Activated CD8-positive, alpha-beta memory T cell treated with anti-CD3 and anti-CD28 coated beads, Interleukin-2, amount 50 U/mL, for 1 hour (primary cell): ENCODE results near the gene KRT33B.
A peak's percentile ranks its signal among the peaks of the same experiment; 100 is the strongest.
"Not testable (repeated sequence)": the region's sequence is repeated elsewhere in the genome, so short reads cannot be mapped to it uniquely, and the experiment has no call there.

ENCODE experiments used
- DNase-seq: peaks from one replicate; pipeline ENCODE4 v3.0.0-alpha.2; 2020; ENCODE audit errors: extremely low read depth

Gene KRT33B

GRCh38 chr17:41347869-41348760 is 21.5 kb downstream of the KRT33B start:
- DNase-seq, result no peak

DNA sequence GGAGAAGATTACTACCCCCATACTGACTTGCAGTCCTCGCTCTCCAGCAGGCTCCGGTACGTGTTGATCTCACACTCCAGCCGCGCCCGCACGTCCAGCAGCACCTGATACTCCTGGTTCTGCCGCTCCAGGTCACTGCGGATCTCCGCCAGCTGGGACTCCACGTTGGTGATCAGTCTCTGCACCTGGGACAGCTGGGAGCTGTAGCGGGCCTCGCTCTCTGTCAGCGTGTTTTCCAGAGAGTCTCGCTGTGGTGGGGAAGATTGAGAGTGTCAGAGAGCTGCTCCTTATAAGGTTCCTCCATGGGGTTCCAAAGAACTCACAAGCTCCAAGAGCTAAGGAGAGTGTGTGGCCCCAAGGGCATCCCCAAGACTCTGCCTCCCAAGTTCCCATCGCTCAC is 23.2 kb downstream of the KRT33B start:
- not testable (repeated sequence) for DNase-seq

GRCh38 chr17:41345992-41346391 is 23.6 kb downstream of the KRT33B start:
- no peak for DNase-seq

DNA sequence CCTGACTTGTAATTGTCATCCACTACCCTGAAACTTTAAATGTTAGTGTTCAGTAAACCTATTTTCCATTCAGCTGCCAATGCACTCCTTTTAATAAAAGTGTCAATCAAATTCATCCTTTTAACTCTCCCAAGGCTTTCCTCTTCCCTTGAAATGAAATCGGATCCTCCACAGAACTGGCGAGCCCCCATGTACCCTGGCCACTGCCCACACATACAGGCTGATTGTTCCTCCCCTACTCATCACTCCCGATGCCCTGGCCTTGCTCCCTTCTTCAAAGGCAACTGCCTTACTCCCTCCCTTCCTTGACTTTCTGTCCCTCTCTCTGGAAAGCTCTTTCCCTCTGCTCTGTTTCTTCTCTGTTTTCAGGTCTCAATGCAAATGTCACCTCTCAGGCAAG is 26.6 kb downstream of the KRT33B start:
- no peak for DNase-seq

DNA sequence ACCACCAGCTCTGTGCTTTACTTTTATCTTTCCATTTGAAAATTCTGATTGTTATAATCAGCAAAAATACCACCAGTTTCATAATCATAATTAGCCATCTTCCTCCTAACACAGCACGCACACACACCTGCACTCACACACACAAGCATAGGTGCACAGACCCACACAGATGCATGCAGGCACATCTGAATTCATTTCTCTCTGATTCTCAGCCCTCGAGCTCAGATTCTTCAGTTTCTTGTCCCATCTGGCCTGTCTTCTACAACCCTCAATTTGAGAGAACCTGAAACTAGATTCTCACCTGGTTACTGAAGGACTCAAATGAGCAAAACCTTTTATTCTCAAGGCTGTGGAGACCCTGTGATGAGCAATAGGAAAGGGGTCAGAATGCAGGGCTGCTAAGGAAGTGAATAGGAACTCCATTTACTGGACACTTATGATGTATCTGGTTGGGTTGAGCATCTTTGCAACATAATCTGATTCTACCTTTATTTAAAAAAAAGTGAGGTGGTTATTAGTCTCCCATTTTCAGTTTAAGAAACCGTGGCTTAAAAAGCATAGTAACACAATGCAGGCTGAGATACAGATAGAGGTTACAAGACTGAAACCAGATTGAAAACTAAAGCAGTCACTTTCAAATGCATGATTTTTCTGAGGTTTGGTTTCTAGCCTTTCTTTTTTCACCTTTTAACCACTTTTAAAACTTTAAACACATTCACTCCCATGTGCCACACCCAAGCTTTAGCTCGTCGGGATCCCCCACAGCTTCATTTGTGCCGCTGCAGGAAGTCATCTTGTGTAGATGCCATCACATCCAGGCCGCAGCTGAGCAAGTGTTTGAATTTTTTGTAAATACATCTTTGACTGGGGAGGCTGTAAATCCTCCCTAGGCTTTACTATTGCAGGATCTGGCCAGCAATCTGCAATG is 28.4 kb downstream of the KRT33B start:
- DNase-seq, result no peak

- DNase-seq, result no peak
Measured at GRCh38 chr17:41340494-41340893, 29.1 kb downstream of the KRT33B start.

GRCh38 chr17:41339571-41340172 is 29.9 kb downstream of the KRT33B start:
- DNase-seq, result no peak

DNA sequence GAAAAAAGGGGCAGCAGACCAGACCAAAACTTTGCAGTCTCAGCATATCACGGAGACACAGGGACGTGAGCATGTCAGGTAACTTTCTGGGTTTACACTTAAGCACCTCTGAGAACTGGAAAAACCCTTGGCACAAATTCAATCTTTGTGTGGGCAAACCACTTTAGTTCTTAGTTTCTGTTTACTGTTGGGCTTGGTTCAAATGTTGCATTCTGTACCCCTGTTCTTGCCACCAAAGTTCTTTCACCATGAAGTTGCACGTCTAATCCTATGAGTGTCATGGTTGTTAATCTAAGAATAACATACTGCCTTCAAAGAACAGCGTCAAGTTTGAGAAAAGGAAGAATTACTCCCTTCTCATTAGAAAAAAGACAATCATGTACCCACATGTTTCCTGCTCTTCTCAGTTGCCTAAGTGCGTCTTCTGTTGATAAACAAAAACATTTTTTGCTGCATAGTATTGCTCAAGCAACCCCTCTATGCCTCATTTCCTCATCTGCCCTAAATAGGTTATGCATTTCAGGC is 30.6 kb downstream of the KRT33B start:
- peak; percentile 36 for DNase-seq

DNA sequence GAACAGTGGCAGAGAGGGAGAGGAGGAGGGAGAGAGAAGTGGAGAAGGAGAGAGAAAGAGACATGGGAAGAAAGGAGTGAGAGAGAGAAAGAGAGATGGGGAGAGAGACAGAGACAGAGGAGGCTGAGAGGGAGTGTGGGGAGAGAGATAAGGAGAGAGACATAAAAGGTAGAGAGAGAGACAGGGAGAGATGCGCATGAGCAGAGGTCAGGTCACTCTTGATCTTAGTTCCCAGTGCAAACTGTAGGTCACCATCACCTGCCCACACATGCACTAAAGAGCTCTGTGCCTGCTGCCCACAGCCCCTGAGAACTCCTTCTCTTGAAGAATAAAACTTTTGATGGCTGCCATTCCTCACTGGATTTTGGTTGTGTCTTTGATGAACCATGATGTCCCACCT is 33.9 kb downstream of the KRT33B start:
- DNase-seq, result no peak

GRCh38 chr17:41334385-41335305 is 35.0 kb downstream of the KRT33B start:
- no peak for DNase-seq

DNA sequence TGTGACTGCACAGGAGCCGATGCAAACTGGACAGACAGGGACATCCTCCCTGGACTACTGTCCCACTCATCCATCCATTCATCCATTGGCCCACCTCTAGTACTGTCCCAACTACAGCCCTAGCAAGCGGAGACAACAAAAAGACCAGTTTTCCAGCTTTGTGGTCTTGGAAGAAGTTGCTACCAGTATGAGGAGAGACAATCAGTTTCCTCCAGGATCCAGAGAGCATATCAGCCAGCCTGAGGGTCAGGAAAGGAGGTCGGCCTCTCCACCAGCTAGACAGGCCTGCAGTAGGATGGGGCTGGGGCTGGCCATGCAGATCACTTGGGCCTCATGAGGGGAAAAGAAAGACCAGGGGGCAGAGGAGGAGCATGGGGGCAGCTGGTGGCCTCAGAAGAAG is 35.8 kb downstream of the KRT33B start:
- DNase-seq, result no peak

DNA sequence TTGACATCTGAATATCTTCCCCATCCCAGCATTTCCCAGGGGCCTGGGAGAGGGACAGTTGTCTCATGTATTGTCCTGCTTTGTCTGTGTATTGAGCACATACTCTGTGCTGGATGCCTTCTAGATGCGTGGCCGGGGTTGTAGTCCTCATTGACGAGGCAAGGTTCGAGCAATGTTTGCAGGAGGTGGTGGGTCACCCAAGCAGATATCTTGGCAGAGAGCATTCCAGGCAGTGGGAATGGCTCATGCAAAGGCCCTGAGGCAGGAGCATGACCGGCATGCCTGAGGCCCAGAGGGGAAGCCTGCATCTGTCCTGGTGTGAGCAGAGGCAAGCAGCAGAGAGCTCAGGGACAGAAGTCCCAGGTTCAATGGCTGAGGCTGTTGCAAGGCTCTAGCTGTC is 36.5 kb downstream of the KRT33B start:
- no peak for DNase-seq

DNA sequence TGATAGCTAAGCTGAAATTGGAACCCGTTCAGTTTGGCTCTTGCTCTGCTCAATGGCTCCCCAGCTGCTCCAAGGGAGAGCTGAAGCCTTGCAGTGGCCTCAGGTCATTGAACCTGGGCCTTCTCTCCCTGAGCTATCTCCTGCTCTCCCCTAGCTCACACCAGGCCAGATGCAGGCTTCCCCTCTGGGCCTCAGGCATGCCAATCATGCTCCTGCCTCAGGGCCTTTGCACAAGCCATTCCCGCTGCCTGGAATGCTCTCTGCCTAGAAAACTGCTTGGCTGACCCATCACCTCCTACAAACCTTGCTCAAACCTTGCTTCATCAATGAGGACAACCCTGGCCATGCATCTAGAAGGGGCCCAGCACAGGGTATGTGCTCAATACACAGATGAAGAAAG is 37.4 kb downstream of the KRT33B start:
- no peak for DNase-seq

- no peak for DNase-seq
Measured at GRCh38 chr17:41331606-41332005, 38.0 kb downstream of the KRT33B start.

GRCh38 chr17:41329279-41329948 is 40.2 kb downstream of the KRT33B start:
- no peak for DNase-seq

DNA sequence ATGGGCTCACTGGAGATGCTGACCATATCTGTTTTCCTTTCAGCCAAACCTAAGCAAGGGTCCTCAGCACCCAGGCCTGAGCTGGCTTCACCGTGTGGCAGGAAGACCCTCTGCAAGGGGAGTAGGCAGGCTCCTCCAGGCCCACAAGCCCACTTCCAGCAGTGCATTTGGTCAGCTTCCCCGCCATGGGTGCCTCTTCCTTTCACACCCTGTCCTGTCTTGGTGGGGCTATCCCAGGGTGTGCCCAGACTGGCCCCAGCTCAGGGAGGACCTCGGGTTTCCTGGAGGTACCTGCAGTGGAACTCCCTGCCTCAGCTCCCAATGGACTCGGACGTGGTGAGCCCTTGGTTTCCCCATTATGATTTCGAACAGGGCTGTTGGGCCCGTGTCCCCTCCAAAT is 41.4 kb downstream of the KRT33B start:
- no peak for DNase-seq

DNA sequence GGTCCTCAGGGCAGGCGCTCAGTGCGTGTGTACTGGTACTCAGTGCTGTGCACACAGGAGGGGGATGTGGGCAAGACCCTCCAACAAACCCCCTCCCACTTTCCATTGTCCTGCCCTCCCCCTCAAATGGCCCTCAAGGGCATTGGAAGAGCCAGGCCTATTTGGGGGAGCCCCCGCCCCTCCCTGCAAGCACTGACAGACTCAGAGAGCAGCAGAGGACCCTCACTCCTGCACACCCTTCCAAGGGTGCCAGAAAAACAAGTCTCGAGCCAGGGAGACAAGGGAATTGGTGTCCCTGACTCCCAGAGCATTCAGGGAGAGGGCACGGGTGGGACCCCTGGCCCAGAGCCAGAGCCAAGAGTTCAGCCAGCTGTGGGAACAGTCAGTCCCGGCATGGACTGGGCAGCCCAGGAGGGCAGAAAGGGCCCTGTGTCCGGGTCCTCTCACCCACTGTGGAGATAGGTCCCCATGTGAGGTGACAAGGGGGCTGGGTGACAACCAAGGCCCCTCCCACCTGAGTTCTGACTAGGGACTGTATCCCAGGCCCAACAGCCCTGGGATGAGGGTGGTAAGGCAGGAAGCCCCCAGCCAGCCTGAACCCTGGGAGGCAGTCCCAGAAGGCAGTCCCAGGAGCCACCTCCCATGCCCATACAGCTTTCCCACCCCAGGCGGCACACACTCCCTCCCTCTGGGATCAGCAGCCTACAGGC is 42.0 kb downstream of the KRT33B start:
- no peak for DNase-seq

DNA sequence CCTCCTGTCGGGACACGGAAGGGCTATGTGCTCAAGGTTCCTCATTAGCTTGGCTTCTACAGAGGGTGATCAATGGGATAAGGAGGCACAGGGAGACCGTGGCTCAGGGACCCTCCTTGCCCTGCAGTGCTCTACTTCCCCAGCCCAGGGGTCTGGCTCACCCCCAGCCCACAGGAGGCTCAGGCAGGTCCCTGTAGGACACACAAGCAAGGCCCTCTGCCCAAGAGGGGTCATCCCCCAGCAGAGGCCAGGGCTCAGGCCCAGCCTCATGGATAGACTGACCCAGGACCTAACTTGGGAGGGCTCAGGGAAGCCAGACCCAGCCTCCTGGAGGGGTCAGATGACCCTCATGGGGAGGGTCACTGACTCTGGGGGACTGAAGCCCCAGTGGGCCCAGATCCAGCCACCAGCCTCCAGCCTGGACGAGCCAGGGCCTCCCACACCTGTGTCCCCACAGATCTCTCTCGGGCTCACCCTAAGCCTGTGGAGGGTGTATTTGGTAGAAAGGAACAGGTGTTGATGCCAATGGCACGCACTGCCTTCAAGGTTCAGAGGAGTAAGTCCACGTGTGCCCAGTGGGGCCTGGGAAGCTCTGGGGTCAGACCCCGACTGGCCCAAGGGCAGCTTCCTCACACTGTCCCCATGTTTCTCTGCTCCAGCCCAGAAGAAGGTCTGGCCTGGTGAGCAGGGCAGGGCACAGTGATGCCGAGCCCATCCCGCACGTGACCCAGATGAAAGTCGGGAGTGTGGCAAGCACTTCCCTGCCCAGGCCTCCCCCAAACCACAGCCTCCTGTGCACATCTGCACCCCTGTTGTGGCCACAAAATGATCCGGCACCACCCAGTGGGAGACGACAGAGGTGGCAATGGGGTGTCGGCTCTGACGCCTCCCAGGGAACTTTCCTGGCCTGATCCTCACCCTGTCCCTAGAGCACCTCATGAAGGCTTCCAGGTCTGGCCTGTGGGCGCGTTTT is 43.2 kb downstream of the KRT33B start:
- DNase-seq, result no peak

GRCh38 chr17:41325611-41326010 is 44.0 kb downstream of the KRT33B start:
- no peak for DNase-seq
